ENCODE results near the gene DENND6B.
"Not testable (repeated sequence)": the region's sequence is repeated elsewhere in the genome, so short reads cannot be mapped to it uniquely, and the experiment has no call there.

The DENND6B gene

GRCh38 chr22:50274771-50275170 lies 52.0 kb downstream of the DENND6B start:
- no peak for DNase-seq (ENCODE audit: low spot score)
- TF ChIP-seq CTCF (conservative IDR thresholded peaks at IDR 0.05; ENCODE audit: low read depth), result no peak
- POLR2A ChIA-PET (ENCODE audit: low non-redundant PET), result no interaction called here
- peak overlapping the region; percentile 65 for H3K27ac ChIP-seq
- CTCF ChIA-PET, result no interaction called here

GRCh38 chr22:50274311-50274710 lies 52.5 kb downstream of the DENND6B start:
- H3K27ac ChIP-seq, result peak overlapping the region; percentile 79
- DNase-seq (ENCODE audit: low spot score), result peak; percentile 45
- TF ChIP-seq CTCF (conservative IDR thresholded peaks at IDR 0.05; ENCODE audit: low read depth), result 0 out of 2 replicates have a peak, but pooled peaks have one; percentile 22
- ChIA-PET CTCF (no interaction called here), POLR2A (ENCODE audit: low non-redundant PET) (no interaction called here)

- CTCF ChIA-PET; POLR2A ChIA-PET (ENCODE audit: low non-redundant PET); DNase-seq (ENCODE audit: low spot score): not testable (repeated sequence)
- H3K27ac ChIP-seq, result peak overlapping the region; percentile 79
Observed at GRCh38 chr22:50273781-50274180, 53.0 kb downstream of the DENND6B start.

DNA sequence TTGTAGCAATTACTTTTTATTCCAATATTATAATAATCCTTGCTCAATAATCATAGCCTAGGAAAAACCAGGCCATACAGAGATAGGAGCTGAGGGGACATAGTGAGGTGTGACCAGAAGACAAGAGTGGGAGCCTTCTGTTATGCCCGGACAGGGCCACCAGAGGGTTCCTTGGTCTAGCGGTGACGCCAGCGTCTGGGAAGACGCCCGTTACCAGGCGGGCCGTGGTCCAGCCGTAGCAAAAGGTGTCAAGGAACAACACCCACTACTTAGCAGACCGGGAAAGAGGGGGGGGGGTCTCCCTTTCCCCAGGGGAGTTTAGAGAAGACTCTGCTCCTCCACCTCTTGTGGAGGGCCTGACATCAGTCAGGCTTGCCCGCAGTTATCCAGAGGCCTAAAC lies 53.5 kb downstream of the DENND6B start:
- CTCF ChIA-PET, result interaction anchor here (1.1 kb wide), 1 partner anchor 8 kb away, joined by 3 read pairs; no protein-coding TSS in a partner anchor

GRCh38 chr22:50272044-50272802 lies 54.6 kb downstream of the DENND6B start:
- DNase-seq (ENCODE audit: low spot score), result no peak
- peak overlapping the region; percentile 79 for H3K27ac ChIP-seq
- ChIA-PET CTCF (interaction anchor here (0.6 to 1.1 kb wide), 5 partner anchors 9 to 56 kb away, joined by 3 to 4 read pairs (median 3); no protein-coding TSS in a partner anchor), POLR2A (ENCODE audit: low non-redundant PET) (no interaction called here)
- no peak for TF ChIP-seq CTCF (conservative IDR thresholded peaks at IDR 0.05; ENCODE audit: low read depth)

More for the DNA sequence above, 53.5 kb downstream of the DENND6B start:
- DNase-seq (ENCODE audit: low spot score); POLR2A ChIA-PET (ENCODE audit: low non-redundant PET): not testable (repeated sequence)
- peak overlapping the region; percentile 79 for H3K27ac ChIP-seq

GRCh38 chr22:50271519-50271970 lies 55.3 kb downstream of the DENND6B start:
- H3K27ac ChIP-seq, result peak overlapping the region; percentile 79
- ChIA-PET CTCF (interaction anchor here (0.7 to 0.9 kb wide), 2 partner anchors 34 to 57 kb away, joined by 3 to 4 read pairs; no protein-coding TSS in a partner anchor), POLR2A (ENCODE audit: low non-redundant PET) (no interaction called here)
- peak; percentile 36 for DNase-seq (ENCODE audit: low spot score)
- TF ChIP-seq CTCF (conservative IDR thresholded peaks at IDR 0.05; ENCODE audit: low read depth), result peak; percentile 36

DNA sequence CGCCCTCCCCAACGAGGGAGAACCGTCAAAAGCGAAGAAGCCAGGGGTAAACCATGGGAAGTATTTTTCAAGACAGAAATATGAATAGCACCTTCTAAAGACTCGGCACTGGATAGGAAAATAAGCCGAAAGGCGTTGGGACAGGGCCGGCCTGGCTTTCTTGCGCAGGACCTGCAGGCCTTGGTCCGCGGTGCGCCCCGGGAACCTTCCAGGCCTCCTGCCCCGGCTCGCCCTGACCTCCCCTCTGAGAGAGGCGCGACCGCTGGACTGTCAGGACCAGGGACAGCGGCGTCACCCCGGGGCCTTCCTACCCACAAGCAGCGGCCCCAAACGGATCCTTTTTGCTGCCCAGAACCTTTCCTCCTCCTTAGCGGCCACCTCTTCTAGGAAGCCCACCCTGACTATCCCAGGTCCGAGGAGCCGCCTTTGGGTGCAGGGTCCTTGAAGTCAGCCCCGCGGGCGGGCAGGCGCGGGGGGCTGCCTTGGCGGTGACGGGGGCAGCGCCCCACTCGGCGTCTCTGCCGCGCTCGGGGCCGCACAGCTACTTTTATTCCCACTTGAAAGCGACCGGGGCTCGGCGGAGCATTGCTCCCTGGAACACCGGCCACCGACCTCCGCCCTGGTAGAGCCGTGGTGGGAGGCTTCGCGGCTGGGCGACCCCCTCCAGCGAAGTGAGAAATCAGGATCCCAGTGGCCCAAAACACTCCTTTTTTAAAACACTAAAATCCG lies 56.0 kb downstream of the DENND6B start:
- peak overlapping the region; percentile 79 for H3K27ac ChIP-seq
- TF ChIP-seq CTCF (conservative IDR thresholded peaks at IDR 0.05; ENCODE audit: low read depth), result no peak
- ChIA-PET CTCF (interaction anchor here (0.9 kb wide), 1 partner anchor 34 kb away, joined by 3 read pairs; no protein-coding TSS in a partner anchor), POLR2A (ENCODE audit: low non-redundant PET) (no interaction called here)
- no peak for DNase-seq (ENCODE audit: low spot score)

All from RWPE1 (cell line).